Measurements from ENCODE around the gene ROBO1.

Gene ROBO1

GRCh38 chr3:78976200-78976599 lies 791.6 kb downstream of the ROBO1 start:
- no peak for DNase-seq (ENCODE audit: low spot score)

- DNase-seq (ENCODE audit: low spot score), result no peak
Measured at GRCh38 chr3:78974181-78974790, 793.5 kb downstream of the ROBO1 start.

- DNase-seq (ENCODE audit: low spot score), result no peak
Measured at GRCh38 chr3:78972617-78973301, 795.0 kb downstream of the ROBO1 start.

GRCh38 chr3:78970656-78971055 lies 797.1 kb downstream of the ROBO1 start:
- DNase-seq (ENCODE audit: low spot score), result no peak

- DNase-seq (ENCODE audit: low spot score), result no peak
Measured at GRCh38 chr3:78969483-78969882, 798.3 kb downstream of the ROBO1 start.

GRCh38 chr3:78967061-78967460 lies 800.7 kb downstream of the ROBO1 start:
- no peak for DNase-seq (ENCODE audit: low spot score)

GRCh38 chr3:78963771-78964170 lies 804.0 kb downstream of the ROBO1 start:
- no peak for DNase-seq (ENCODE audit: low spot score)

- no peak for DNase-seq (ENCODE audit: low spot score)
Measured at GRCh38 chr3:78957456-78957855, 810.3 kb downstream of the ROBO1 start.

GRCh38 chr3:78951342-78951945 lies 816.4 kb downstream of the ROBO1 start:
- no peak for DNase-seq (ENCODE audit: low spot score)

GRCh38 chr3:78941587-78941986 lies 826.2 kb downstream of the ROBO1 start:
- no peak for DNase-seq (ENCODE audit: low spot score)

- no peak for DNase-seq (ENCODE audit: low spot score)
Measured at GRCh38 chr3:78940626-78941025, 827.2 kb downstream of the ROBO1 start.

GRCh38 chr3:78940128-78940527 lies 827.7 kb downstream of the ROBO1 start:
- DNase-seq (ENCODE audit: low spot score), result no peak

- no peak for DNase-seq (ENCODE audit: low spot score)
Measured at GRCh38 chr3:78937475-78937874, 830.3 kb downstream of the ROBO1 start.

- no peak for DNase-seq (ENCODE audit: low spot score)
Measured at GRCh38 chr3:78927759-78928158, 840.0 kb downstream of the ROBO1 start.

- no peak for DNase-seq (ENCODE audit: low spot score)
Measured at GRCh38 chr3:78926523-78926922, 841.3 kb downstream of the ROBO1 start.

GRCh38 chr3:78924711-78925110 lies 843.1 kb downstream of the ROBO1 start:
- DNase-seq (ENCODE audit: low spot score), result no peak

GRCh38 chr3:78919021-78919755 lies 848.6 kb downstream of the ROBO1 start:
- DNase-seq (ENCODE audit: low spot score), result no peak

- DNase-seq (ENCODE audit: low spot score), result no peak
Measured at GRCh38 chr3:78918361-78919020, 849.3 kb downstream of the ROBO1 start.

GRCh38 chr3:78917536-78917935 lies 850.3 kb downstream of the ROBO1 start:
- no peak for DNase-seq (ENCODE audit: low spot score)

- no peak for DNase-seq (ENCODE audit: low spot score)
Measured at GRCh38 chr3:78913711-78914110, 854.1 kb downstream of the ROBO1 start.

GRCh38 chr3:78912687-78913086 lies 855.1 kb downstream of the ROBO1 start:
- no peak for DNase-seq (ENCODE audit: low spot score)

GRCh38 chr3:78912259-78912658 lies 855.5 kb downstream of the ROBO1 start:
- no peak for DNase-seq (ENCODE audit: low spot score)

Measured in CD4-positive, alpha-beta T cell treated with Interleukin-2 at 100 ng/mL for 4 hours (primary cell).